ENCODE results near the gene MIF. TPM values are rescaled to one million over a fixed set of nuclear protein-coding genes. Genes with fewer than 3 reads are reported as not detected.
A peak's percentile ranks its signal among the peaks of the same experiment; 100 is the strongest.

Gene MIF
- total RNA-seq, 1 experiment from 2014 or later = 762 TPM

GRCh38 chr22:23909296-23909898 lies 15.2 kb downstream of the MIF start:
- BruUV-seq (replicated peaks) = TSS peak; percentile 72
- DNase-seq = no peak
- Mint-ChIP-seq H3K27me3 (ENCODE audit: insufficient read depth, unreplicated experiment) (no peaks in the 10 kb centered on the region), H3K36me3 (ENCODE audit: insufficient read depth, unreplicated experiment) (peaks cover 5% of the 10 kb centered on the region), H3K4me1 (ENCODE audit: low read depth, unreplicated experiment) (peaks cover 33% of the 10 kb centered on the region), H3K4me3 (ENCODE audit: unreplicated experiment) (peak overlapping the region; percentile 53), H3K9me3 (ENCODE audit: unreplicated experiment) (peaks cover 10% of the 10 kb centered on the region), H3K27ac (ENCODE audit: unreplicated experiment) (peak overlapping the region; percentile 91)
- TF ChIP-seq CTCF (IDR thresholded peaks at IDR 0.05; ENCODE audit: insufficient read depth in 1 of 2, low read depth in 1 of 2, low read length in 1 of 2, severe bottlenecking in 1 of 2, unreplicated experiment in 1 of 2) = no peak
- Histone ChIP-seq H3K27me3 (replicated peaks; ENCODE audit: control insufficient read depth, insufficient read depth, low read length) (no peaks in the 10 kb centered on the region), H3K36me3 (ENCODE audit: control insufficient read depth, insufficient read depth, low read length) (no peaks in the 10 kb centered on the region), H3K4me1 (peaks cover 38% of the 10 kb centered on the region), H3K4me3 (ENCODE audit: low read depth, low read length) (no peak overlapping the region), H3K9me3 (no peaks in the 10 kb centered on the region)
- intact Hi-C loops (cut with micrococcal nuclease; ENCODE audit: unreplicated experiment) = loop anchor here (1.0 kb wide), 1 partner anchor 15 kb away; the partner anchor contains the start of gene MIF
- ChIA-PET POLR2A (interaction anchor here (1.5 to 1.9 kb wide), 3 partner anchors 10 to 53 kb away, joined by 4 to 21 read pairs (median 11); partner anchors contain the start of gene MIF), CTCF (interaction anchor here (0.8 to 2.0 kb wide), 5 partner anchors 10 to 52 kb away, joined by 5 to 16 read pairs (median 9); partner anchors contain the start of genes MIF and SLC2A11)

DNA sequence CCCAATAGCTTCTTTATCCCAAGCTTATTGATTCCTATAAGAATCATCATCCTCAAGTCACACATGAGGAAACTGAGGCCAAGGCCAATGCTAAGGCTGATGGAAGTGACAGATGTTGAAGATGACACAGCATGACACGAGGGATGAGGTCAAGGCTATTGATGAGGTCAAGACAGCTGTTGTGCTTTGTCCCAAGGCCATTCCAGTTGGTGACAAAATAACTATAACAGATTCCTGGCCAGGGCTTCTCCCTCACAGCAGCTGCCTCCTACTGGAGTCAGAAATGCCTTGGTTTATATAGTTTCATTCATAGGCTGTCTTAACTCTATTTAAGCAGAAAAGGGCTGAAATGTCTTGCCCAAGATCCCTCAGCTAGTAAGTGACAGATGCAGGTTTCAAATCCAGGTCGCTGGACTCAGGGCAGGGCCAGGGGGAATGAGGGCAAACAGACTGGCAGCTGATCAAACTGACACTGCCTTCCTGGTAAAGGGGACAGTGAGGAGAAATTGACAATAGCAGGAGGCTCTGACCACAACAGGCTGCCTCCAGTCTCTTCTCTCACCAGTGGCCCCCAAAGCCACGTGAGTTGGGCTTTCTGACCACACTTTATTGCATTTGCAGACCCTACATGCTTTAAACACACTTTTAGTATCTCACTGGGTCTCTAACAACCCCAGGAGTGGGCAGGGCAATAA lies 16.5 kb downstream of the MIF start:
- no peak for TF ChIP-seq CTCF (IDR thresholded peaks at IDR 0.05; ENCODE audit: insufficient read depth in 1 of 2, low read depth in 1 of 2, low read length in 1 of 2, severe bottlenecking in 1 of 2, unreplicated experiment in 1 of 2)
- intact Hi-C loops (cut with micrococcal nuclease; ENCODE audit: unreplicated experiment) = no loop called here
- peaks cover 5% of the 10 kb centered on the region for H3K36me3 Mint-ChIP-seq (ENCODE audit: insufficient read depth, unreplicated experiment)

GRCh38 chr22:23911318-23911980 lies 17.3 kb downstream of the MIF start:
- POLR2A ChIA-PET = no interaction called here
- no peak for DNase-seq
- no peaks in the 10 kb centered on the region for H3K36me3 ChIP-seq (ENCODE audit: control insufficient read depth, insufficient read depth, low read length)
- Mint-ChIP-seq H3K4me3 (ENCODE audit: unreplicated experiment) (no peak overlapping the region), H3K9me3 (ENCODE audit: unreplicated experiment) (peaks cover 10% of the 10 kb centered on the region), H3K4me1 (ENCODE audit: low read depth, unreplicated experiment) (peaks cover 23% of the 10 kb centered on the region), H3K36me3 (ENCODE audit: insufficient read depth, unreplicated experiment) (peaks cover 5% of the 10 kb centered on the region), H3K27me3 (ENCODE audit: insufficient read depth, unreplicated experiment) (no peaks in the 10 kb centered on the region), H3K27ac (ENCODE audit: unreplicated experiment) (no peak overlapping the region)
- no peaks in the 10 kb centered on the region for H3K9me3 ChIP-seq
- no peak overlapping the region for H3K4me3 ChIP-seq (ENCODE audit: low read depth, low read length)
- intact Hi-C loops (cut with micrococcal nuclease; ENCODE audit: unreplicated experiment) = no loop called here
- no TSS peak for BruUV-seq (replicated peaks)
- H3K27me3 ChIP-seq (replicated peaks; ENCODE audit: control insufficient read depth, insufficient read depth, low read length) = no peaks in the 10 kb centered on the region
- CTCF ChIA-PET = interaction anchor here (0.9 to 2.6 kb wide), 2 partner anchors 17 kb away, joined by 3 to 18 read pairs; partner anchors contain the start of gene MIF
- no peak for TF ChIP-seq CTCF (IDR thresholded peaks at IDR 0.05; ENCODE audit: insufficient read depth in 1 of 2, low read depth in 1 of 2, low read length in 1 of 2, severe bottlenecking in 1 of 2, unreplicated experiment in 1 of 2)
- peaks cover 38% of the 10 kb centered on the region for H3K4me1 ChIP-seq

More for the DNA sequence above, 16.5 kb downstream of the MIF start:
- H3K4me3 ChIP-seq (ENCODE audit: low read depth, low read length) = no peak overlapping the region
- Mint-ChIP-seq H3K9me3 (ENCODE audit: unreplicated experiment) (peaks cover 10% of the 10 kb centered on the region), H3K4me3 (ENCODE audit: unreplicated experiment) (no peak overlapping the region), H3K27ac (ENCODE audit: unreplicated experiment) (no peak overlapping the region), H3K27me3 (ENCODE audit: insufficient read depth, unreplicated experiment) (no peaks in the 10 kb centered on the region), H3K4me1 (ENCODE audit: low read depth, unreplicated experiment) (peaks cover 23% of the 10 kb centered on the region)
- no peaks in the 10 kb centered on the region for H3K9me3 ChIP-seq
- no TSS peak for BruUV-seq (replicated peaks)
- H3K36me3 ChIP-seq (ENCODE audit: control insufficient read depth, insufficient read depth, low read length) = no peaks in the 10 kb centered on the region
- DNase-seq = no peak
- no peaks in the 10 kb centered on the region for H3K27me3 ChIP-seq (replicated peaks; ENCODE audit: control insufficient read depth, insufficient read depth, low read length)
- CTCF ChIA-PET = interaction anchor here (0.9 kb wide), 1 partner anchor 16 kb away, joined by 3 read pairs; the partner anchor contains the start of gene MIF
- POLR2A ChIA-PET = no interaction called here
- peaks cover 38% of the 10 kb centered on the region for H3K4me1 ChIP-seq

Data from Caco-2 (cell line).